Vagina (tissue), 2 donors: ENCODE results near the gene PGAM5.

ENCODE experiments used
- POLR2A ChIP-seq, 2 donors: fragments of 450-650 bp; IDR thresholded peaks; one replicate each; pipeline ENCODE4 v1.6.1; 2017; ENCODE audit warnings: antibody characterized with exemption in 2 of 2, mild to moderate bottlenecking in 2 of 2, moderate library complexity in 2 of 2
- POLR2AphosphoS5 ChIP-seq, 2 donors: sonication (generic); formaldehyde crosslinking; IDR thresholded peaks; one replicate each; pipeline ENCODE4 v1.9.0; 2017; ENCODE audit warnings: antibody characterized with exemption in 2 of 2, mild to moderate bottlenecking in 2 of 2, low read depth in 1 of 2; ENCODE audit not compliant: insufficient read depth in 1 of 2
- TF ChIP-seq, protein P1 (sequence below), 3 experiments: fragments of 450-650 bp in 2 of 3; fragments of 200-600 bp in 1 of 3; sonication (generic) in 1 of 3; IDR thresholded peaks; one replicate each; pipeline ENCODE4 v1.5.1; 2017 to 2019; ENCODE audit warnings: antibody characterized with exemption in 3 of 3, mild to moderate bottlenecking in 2 of 3, moderate library complexity in 2 of 3

DNA sequence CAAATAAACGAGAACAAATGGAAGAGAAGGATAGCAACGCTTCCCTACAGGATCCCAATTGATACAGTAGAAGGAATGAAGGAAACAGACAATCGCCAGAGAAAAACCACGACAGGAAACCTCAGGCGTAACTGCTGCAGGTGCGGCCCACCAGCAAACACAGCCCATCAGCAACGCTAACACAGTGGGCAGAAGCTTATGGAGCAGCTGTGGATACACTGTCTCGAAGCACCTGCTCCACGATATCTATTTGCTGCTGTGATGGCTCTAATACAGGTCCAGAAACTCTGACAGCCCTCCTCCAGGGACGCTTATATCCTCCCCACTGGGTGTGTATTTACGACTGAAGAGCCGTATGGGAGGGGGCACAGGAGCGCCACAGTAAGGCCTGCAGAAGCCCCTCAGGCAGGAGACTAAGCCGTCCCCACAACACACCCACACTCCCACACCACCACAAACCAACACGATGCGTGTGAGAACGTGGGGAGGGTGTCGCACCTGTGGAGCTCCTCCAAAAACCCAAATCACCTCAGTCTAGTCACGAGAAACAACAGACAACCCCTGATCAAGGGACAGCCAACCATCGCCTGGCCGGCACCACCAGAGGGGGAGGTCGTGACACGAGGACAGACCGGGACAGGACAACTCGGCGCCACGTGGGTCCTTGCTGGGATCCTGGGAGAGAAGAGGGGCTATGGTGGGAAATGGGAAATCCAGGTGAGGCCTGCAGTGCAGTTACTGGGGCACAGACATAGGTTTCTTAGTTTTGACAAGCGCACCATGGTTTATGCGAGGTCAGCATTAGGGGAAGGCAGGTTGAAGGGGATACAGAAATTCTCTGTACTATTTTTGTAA lies 47.5 kb upstream of the PGAM5 start:
- TF ChIP-seq, protein P1, sequence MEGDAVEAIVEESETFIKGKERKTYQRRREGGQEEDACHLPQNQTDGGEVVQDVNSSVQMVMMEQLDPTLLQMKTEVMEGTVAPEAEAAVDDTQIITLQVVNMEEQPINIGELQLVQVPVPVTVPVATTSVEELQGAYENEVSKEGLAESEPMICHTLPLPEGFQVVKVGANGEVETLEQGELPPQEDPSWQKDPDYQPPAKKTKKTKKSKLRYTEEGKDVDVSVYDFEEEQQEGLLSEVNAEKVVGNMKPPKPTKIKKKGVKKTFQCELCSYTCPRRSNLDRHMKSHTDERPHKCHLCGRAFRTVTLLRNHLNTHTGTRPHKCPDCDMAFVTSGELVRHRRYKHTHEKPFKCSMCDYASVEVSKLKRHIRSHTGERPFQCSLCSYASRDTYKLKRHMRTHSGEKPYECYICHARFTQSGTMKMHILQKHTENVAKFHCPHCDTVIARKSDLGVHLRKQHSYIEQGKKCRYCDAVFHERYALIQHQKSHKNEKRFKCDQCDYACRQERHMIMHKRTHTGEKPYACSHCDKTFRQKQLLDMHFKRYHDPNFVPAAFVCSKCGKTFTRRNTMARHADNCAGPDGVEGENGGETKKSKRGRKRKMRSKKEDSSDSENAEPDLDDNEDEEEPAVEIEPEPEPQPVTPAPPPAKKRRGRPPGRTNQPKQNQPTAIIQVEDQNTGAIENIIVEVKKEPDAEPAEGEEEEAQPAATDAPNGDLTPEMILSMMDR (IDR thresholded peaks at IDR 0.05): no peak
- TF ChIP-seq POLR2AphosphoS5 (IDR thresholded peaks at IDR 0.05; ENCODE audit: insufficient read depth in 1 of 2, low read depth in 1 of 2) (no peak), POLR2A (IDR thresholded peaks at IDR 0.05) (no peak)
